Fibroblast of skin of abdomen (primary cell): ENCODE data around the gene MYO1D.
"Not testable (repeated sequence)": the region's sequence is repeated elsewhere in the genome, so short reads cannot be mapped to it uniquely, and the experiment has no call there.

ENCODE experiments used
- DNase-seq: peaks from one replicate; pipeline ENCODE4 v3.0.0-alpha.2; 2013

Gene MYO1D

DNA sequence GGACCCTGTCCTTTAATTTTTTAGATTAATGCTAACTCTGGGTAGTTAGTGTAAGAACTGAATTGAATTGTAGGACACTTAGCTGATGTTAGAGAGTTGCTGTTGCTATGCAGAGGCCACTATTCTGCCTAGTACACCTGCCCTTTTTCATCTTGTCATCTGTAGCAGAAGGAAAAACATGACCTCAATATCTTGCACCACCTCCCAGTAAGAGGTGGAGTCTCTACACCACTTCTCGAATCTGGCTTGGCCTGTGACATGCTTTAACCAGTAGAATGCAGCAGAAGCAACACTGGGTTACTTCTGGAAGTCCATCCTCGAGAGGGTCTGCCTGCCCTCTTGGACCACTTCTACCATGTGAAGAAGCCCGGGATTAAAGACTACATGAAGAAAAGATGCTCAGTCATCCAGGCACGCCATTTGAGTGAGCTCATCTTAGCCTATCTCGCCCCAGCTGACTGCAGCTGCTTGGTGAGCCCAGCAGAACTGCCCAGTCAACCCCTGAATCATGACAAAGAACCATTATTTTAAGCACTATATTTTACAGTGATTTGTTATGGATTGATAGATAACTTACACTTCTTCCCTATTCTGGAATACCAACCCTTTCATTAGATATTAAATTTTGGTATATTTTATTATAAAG lies 153.5 kb downstream of the MYO1D start:
- no peak for DNase-seq

DNA sequence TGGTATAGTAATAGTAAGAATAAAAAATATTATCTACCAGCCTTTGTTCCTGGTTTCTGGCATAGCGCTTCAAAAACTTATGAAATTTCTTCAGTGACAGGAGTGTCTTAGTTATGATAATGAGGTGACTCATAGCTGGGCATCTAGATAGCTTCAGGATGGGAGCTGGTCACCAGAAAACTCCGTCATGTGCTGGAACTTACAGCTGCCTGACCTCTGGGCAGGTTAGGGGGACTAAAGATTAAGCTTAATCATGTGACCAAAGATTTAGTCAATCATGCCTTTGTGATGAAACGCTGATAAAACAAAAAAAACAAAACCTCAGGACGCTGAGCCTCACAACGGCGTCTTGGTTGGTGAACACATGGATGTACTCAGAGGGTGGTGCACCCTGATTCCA lies 154.2 kb downstream of the MYO1D start:
- no peak for DNase-seq

DNA sequence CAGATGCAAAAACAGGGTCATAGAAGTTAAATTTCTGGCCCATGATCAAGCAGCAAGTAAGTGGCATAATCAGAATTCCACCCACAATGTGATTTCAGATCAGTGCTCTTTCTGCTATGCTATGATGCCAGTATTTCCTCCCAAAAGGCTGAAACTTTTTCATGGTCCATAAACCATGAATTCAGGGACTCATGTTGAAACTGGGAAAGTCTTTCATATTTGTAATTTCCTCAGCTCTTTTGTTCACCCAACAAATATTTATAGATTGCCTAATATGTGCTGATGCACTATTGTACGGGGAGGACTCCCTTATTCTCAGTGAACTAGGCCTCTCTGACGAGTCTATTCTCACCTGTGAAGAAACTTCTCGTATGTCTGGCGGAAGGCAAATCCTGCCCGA lies 156.3 kb downstream of the MYO1D start:
- no peak for DNase-seq

DNA sequence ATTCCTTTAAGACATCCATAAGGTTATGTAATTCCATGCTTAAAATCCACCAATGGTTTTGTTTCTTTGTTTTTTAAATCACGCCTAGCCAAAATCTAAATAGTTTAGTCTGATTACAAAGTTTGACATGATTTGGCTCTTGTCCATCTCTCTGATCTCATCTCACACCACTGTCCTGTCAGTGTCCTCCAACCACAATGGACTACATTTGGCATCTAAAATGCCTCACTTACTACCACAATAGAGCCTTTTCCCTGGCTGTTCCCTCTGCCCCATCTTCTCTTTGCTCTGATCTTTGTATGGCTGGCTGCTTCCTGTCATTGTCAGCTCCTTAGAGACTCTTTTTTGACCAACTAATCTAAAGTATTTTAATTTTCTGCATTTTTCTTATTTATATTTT lies 157.2 kb downstream of the MYO1D start:
- no peak for DNase-seq

DNA sequence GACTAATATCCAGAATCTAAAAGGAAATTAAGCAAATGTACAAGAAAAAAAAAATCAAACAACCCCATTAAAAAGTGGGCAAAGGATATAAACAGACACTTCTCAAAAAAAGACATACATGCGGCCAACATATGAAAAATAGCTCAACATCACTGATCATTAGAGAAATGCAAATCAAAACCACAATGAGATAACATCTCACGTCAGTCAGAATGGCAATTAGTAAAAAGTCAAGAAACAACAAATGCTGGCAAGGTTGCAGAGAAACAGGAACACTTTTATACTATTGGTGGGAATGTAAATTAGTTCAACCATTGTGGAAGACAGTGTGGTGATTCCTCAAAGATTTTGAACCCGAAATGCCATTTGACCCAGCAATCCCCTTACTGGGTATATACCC lies 162.0 kb downstream of the MYO1D start:
- not testable (repeated sequence) for DNase-seq

DNA sequence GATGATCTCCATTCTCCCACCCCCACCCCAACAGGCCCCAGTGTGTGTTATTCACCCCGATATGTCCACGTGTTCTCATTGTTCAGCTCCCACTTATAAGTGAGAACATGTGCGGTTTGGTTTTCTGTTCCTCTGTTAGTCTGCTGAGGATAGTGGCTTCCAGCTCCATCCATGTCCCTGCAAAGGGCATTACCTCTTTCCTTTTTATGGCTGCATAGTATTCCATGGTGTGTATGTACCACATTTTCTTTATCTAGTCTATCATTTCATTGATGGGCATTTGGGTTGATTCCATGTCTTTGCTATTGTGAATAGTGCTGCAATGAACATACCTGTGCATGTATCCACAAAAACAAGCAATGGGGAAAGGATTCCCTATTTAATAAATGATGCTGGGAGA lies 162.7 kb downstream of the MYO1D start:
- not testable (repeated sequence) for DNase-seq

DNA sequence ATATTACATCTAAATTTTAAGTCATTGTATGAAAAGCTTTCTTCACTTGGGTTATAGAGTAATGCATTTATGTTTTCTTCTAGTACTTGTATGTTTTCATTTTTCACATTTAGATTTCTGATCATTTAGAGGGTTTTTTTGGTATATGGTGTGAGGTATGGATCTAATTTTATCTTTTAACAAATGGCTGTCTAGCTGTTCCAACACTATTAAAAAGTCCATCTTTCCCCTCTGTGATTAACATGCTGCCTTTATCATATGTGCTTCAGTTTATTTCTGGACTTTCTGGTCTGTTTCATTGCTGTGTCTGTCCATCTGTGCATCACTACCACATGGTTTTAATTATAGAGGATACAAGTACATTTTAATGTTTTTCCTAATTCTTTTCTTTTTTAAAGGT lies 163.8 kb downstream of the MYO1D start:
- DNase-seq = no peak

DNA sequence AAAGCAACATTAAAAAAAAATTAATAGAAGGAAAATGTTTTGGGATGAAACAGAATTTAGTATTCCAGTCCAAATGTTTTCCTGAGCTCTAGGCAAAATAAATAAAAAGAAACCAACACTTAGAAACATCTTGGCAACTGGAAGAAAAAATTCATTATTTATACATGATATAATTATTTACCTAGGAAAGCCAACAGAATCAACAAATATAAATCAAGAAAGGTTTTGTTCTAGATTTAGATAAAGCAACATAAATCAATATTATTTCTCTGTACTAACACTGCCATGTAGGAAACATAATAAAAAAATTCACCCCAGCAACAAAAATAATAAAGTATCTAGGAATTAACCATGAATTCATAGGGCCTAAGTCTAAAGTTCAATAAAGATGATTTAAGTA lies 167.4 kb downstream of the MYO1D start:
- no peak for DNase-seq

DNA sequence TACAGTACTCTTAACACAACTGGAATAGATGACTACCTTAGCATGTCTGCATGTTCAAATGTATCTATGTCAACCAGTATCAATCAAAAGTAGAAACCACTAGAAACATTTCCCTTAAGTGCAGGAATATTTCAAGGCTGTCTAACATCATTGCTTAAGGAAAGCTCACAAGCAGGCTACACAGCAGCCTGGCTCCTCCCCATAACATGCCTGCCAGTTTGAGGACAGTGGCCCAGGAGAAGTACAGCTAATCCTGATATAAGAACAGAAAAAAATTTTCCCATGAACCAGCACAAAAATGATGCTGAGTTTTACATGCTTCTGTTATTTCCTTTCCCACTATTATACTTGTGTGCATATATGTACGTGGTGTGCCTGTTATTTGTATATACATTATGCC lies 175.1 kb downstream of the MYO1D start:
- no peak for DNase-seq

DNA sequence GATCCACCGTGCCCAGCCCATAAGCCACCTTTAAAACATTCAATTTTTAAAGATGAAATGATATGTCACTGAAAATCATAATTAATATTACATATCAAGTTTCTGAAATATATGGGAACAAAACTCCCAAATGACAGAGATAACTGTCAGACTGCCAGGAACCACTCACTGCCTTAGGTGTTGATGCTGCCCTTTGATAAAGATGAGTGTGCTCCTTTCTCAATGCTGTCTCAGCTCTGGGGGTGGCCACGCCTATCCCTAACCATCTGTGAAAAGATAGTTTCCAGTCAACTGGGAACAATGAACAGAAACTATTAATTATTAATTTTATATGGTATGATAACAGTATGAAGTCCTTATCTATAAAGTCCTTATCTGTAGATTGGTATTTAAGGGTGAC lies 177.7 kb downstream of the MYO1D start:
- DNase-seq = no peak

DNA sequence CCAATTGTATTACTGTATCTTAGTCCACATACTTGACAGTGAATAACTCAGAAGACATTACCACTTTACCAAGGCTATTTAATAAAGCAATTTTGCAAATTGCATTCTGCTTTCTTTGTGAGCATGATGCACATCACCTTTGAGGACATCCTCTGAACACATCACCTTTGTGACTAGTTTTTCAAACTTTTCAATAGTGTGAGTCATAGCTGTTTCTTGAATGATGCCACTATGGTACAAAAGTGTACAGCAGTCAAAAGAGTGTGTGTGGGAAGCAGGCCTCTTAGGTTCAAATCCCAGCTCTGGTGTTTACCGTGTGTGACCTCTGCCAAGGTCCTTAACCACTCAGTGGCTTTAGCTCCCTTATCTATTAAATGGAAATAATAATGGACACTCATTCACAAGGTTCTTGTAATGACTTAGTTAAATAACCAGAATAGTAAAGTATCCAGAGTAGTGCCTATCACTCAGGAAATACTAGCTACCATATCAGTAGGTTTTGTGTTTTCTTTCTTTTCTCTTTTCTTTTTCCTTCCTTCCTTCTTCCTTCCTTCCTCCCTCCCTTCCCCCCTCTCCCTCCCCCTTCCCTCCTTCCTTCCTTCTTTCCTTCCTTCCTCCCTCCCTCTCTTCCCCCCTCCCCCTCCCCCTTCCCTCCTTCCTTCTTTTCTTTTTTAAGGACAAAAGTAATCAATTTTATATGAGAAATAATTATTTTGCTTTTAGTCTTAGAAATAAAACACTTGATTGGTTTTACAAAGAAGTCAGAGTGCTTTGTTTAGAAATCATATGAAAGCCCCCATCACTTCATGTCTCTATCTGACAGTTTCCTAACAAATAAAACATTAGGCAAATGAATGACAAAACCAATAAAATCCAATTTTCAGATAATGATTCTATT lies 178.9 kb downstream of the MYO1D start:
- no peak for DNase-seq

DNA sequence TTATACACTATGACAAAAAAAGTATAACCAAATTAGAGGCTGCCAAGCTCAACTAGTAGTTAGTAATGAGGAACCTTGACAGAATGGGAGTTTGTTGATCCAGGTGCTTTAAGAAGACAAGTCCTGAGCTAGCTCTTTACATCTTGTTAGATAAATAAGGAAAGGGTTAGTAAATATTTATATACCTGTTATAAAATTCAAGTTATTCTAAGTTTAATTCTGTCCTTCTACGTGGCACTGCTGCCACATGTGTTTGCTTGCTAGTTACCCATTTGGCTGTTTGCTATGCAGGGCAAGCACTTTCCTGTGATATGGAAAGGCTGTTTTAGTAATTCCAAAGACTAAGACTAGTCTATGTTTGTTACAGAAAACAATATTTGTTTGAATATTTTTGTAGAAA lies 180.5 kb downstream of the MYO1D start:
- no peak for DNase-seq

DNA sequence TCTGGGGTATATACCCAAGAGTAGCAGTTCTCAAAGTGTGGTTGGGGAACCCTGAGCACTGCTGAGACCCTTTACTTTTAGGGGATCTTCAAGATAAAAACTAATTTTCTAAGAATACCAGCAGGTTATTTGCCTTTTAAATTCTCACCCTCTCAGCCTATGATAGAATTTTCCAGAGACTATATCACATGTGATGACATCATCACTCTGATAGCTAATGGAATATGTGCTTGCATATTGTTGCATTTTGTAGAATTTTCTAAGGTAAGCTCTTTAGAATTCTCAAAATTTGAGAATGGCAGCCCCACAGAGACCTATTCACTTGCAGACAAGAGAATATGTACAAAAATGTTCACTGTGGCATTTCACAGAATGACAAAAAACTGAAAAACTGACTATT lies 181.1 kb downstream of the MYO1D start:
- DNase-seq = no peak

DNA sequence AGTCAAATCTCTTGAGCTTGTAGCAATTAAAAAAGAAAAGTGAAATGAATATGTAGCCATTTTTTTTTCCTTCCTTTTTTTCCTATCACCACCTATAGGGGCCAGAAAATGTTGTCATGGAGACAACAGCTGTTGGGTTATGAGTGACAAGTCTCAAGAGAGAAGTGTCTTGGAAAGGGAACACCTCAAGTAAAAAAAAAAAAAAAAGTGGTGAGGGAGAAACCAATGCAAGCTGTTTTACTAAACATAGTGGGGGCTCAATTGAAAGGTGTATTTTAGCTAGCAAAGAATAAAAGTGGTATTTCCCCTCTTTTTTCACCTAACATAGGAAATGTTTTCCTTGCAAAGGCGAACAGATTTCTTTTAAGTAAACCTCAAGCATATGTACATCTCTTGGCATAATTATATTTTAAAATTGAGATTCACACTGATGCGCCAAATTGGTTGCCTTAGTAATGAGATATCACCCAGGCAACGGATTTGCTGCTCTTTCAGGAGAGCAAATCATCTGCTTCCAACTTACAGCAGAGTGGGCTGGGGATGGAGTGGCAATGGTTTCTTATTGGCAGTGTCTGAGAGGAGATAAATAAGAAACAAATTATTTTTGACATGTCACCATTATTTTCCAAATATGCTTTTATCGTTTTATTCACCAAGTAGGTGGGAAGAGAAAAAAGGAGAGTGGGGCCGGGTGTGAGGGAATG lies 183.6 kb downstream of the MYO1D start:
- DNase-seq = no peak

DNA sequence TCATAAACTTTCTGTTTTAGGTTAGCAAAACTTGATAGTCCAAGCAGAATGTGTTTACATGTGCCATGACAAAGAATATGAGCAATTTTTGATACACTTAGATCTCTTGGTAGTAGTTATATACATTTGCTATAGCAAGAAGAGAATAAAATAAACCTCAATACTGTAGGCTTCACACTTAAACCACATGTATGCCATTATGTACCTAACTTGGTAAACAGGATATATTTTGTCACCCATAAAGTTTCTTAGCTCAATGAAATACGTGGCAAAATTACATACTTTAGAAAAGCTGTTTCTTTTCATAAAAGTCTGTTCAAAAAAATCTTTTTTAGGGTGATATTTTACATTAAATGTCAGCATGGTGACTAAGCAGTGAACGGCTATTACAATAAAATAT lies 184.7 kb downstream of the MYO1D start:
- DNase-seq = no peak

DNA sequence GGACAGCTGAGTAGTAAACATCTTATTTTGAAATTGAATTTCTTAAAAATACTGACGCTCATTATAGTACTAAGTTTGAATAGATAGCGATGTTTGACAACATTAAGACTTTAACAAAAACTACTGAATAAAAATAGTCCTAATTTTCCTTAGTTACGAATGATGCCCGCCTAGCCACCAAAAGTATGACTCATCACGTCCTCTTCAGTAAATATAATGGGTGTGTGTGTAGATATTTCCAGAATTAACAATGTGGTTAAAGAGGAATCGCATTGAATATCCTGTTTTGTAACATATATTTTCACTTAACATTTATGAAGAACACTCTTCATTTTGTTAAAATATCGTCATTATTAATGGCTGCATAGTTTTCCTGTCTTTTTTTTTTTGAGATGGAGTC lies 187.6 kb downstream of the MYO1D start:
- DNase-seq = no peak

DNA sequence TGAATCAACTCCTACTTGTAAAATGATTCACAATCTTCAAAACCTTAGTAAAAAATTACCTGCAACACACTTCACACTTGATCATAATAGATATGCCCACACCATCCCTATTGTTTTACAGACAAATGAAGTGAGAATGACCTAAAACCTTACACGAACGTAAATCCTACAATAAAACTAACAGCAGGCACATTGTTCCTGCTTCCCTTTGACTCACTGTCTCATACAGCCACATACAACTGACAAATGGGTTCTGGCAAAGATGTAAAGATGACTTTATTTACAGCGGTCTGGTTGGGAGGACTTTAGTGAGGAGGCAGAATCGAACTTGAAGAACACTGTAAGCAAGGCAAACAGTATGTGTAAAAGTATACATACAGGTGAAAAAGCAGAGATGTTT lies 188.7 kb downstream of the MYO1D start:
- DNase-seq = no peak

DNA sequence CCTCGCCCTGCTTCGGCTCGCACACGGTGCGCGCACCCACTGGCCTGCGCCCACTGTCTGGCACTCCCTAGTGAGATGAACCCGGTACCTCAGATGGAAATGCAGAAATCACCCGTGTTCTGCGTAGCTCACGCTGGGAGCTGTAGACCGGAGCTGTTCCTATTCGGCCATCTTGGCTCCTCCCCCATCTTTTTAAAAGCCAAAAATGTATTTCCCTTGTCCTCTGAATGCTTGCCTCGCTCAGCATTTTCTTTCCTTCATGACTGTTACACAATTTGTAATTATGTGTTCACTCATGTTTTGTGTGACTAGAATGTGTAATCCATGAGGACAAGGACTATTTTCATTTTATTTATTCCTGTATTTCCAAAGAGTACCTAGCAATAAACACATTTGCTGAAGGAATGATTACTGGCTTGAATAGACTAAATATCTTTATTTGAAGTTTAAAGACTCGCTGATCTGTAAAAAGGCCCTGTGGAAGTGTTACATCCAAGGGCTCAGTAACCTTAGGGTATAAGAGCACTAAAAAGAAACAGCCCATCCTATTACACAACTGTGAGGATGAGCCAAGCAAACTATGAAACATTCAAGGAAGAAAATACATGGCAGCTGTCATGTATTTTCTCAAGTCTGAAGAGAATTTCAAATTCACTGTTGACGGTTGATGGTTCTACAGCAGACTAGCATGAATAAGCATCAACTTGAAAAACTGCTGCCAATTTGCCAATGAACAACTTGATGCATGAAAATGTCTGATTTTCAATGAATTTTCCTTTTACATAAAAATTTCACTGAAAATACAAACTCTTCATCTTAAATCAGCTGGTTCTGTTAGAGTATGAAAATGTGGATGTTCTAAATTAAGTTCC lies 192.6 kb downstream of the MYO1D start:
- no peak for DNase-seq

DNA sequence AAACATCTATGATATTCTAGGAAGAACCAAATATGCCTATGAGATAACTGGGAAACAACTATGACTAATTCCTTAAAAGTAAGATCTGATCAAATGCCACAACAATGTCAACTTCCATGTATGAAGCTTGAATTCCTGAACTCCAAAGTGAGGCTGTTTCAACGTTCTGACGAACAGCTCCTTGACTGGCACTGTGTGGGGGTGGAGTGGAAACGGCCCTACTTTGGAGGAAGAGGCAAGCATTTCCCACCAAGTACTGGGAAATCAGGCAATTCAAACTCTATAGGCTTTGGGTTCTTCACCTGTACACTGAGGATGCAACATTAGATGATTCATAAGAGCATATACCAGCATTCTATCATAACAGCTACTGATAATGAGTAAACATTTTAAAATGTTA lies 203.0 kb downstream of the MYO1D start:
- DNase-seq = peak; percentile 2

DNA sequence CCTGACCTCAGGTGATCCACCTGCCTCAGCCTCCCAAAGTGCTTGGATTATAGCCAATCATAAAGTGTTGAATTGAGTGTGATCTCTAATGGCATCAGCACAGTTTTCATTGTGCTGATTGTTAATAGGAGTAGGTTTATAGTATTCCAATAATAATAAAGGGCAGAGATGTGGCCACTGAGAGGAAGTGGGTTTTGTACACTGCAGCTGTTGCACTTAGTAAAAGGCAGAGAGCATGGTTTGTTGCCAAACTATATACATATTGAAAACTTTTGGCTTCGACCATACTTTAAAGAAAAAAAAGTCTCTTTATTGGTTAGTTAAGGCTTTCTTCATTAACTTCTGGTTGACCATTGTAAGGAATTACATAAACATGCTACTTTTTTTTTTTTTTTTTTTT lies 204.2 kb downstream of the MYO1D start:
- no peak for DNase-seq

DNA sequence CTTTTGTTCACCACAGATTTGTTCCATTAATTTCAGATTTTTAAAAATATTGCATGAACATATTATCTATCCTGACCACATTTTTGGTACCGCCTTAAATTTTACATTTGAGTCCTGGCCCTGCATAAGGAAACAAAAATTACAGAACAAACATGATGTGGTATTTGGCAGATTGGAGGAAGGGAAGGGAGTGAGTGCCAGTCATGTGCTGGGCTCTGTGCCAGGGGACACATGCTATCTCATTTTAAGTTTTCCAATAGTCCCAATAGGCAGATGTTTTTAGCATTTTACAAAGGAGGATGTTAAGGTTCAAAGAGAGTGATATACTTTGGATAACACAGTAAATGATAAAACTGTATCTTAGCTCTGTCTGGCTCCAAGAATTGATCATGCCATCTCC lies 205.0 kb downstream of the MYO1D start:
- DNase-seq = no peak

DNA sequence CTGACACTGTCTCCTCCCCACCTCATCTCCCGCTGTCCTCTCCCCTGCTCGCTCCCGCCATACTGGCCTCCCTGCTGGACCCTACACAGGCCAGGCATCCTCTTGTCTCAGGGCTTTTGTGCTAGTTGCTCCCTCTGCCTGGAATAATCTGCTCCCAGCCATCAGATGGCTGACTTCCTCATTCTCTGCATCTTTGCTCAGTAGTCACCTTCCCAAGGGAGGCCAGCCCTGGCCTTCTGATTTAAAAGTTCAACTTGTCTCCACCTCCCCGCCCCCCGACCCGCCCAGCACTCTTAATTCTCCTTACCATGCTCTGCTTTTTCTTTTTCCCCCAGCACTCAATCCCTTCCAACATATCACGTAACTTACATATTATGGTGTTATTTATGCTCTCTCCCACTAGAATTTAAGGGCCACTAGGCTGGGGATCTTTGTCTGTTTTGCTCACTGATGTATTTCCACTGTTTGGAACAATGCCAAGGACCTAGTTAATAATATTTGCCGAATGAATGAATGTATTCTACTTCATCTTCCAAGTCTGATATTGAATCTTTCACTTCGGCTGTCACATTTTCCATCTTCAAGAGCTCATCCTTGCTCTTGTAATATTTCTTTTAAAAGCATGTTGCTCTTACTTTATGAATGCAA lies 211.9 kb downstream of the MYO1D start:
- DNase-seq = no peak
